Measurements from ENCODE around the gene PGGHG. TPM values are rescaled to one million over a fixed set of nuclear protein-coding genes. Genes with fewer than 3 reads are reported as not detected.

The PGGHG gene
- polyA plus RNA-seq, 1 donor: 53.8 TPM

- WGBS (ENCODE audit: insufficient coverage, low lambda C conversion rate): no CpG with 5 or more reads among the region's 18 CpGs
- no peak for DNase-seq
- Histone ChIP-seq H3K27me3 (ENCODE audit: control insufficient read depth, insufficient read depth, low read length) (no peaks in the 10 kb centered on the region), H3K27ac (ENCODE audit: low read length) (no peak overlapping the region), H3K4me3 (ENCODE audit: low read length) (no peak overlapping the region), H3K9me3 (ENCODE audit: control insufficient read depth, low read depth, low read length) (no peaks in the 10 kb centered on the region), H3K36me3 (ENCODE audit: control insufficient read depth, insufficient read depth, low read length) (peaks cover 42% of the 10 kb centered on the region), H3K4me1 (ENCODE audit: control insufficient read depth, insufficient read depth, low read length) (peaks cover 16% of the 10 kb centered on the region)
Observed at GRCh38 chr11:293271-293851, 4.4 kb downstream of the PGGHG start.

- H3K36me3 ChIP-seq (ENCODE audit: control insufficient read depth, insufficient read depth, low read length): peaks cover 42% of the 10 kb centered on the region
Observed at GRCh38 chr11:293852-294661, 5.1 kb downstream of the PGGHG start.

GRCh38 chr11:294780-295179 lies 5.9 kb downstream of the PGGHG start:
- Histone ChIP-seq H3K36me3 (ENCODE audit: control insufficient read depth, insufficient read depth, low read length) (peaks cover 42% of the 10 kb centered on the region), H3K27ac (ENCODE audit: low read length) (no peak overlapping the region), H3K4me1 (ENCODE audit: control insufficient read depth, insufficient read depth, low read length) (peaks cover 17% of the 10 kb centered on the region), H3K4me3 (ENCODE audit: low read length) (no peak overlapping the region), H3K9me3 (ENCODE audit: control insufficient read depth, low read depth, low read length) (peaks cover 4% of the 10 kb centered on the region), H3K27me3 (ENCODE audit: control insufficient read depth, insufficient read depth, low read length) (peaks cover under 1% of the 10 kb centered on the region)
- DNase-seq: no peak
- WGBS (ENCODE audit: insufficient coverage, low lambda C conversion rate): no CpG with 5 or more reads among the region's 16 CpGs

More at GRCh38 chr11:293852-294661, 5.1 kb downstream of the PGGHG start:
- no peak for DNase-seq
- H3K27ac ChIP-seq (ENCODE audit: low read length): no peak overlapping the region
- WGBS (ENCODE audit: insufficient coverage, low lambda C conversion rate): no CpG with 5 or more reads among the region's 27 CpGs
- no peak overlapping the region for H3K4me3 ChIP-seq (ENCODE audit: low read length)
- H3K27me3 ChIP-seq (ENCODE audit: control insufficient read depth, insufficient read depth, low read length): no peaks in the 10 kb centered on the region
- no peaks in the 10 kb centered on the region for H3K9me3 ChIP-seq (ENCODE audit: control insufficient read depth, low read depth, low read length)
- peaks cover 16% of the 10 kb centered on the region for H3K4me1 ChIP-seq (ENCODE audit: control insufficient read depth, insufficient read depth, low read length)

- Histone ChIP-seq H3K27me3 (ENCODE audit: control insufficient read depth, insufficient read depth, low read length) (peaks cover 9% of the 10 kb centered on the region), H3K36me3 (ENCODE audit: control insufficient read depth, insufficient read depth, low read length) (peaks cover 42% of the 10 kb centered on the region)
- no CpG with 5 or more reads among the region's 26 CpGs for WGBS (ENCODE audit: insufficient coverage, low lambda C conversion rate)
Observed at GRCh38 chr11:295351-296170, 6.6 kb downstream of the PGGHG start.

GRCh38 chr11:296171-297050 lies 7.5 kb downstream of the PGGHG start:
- Histone ChIP-seq H3K4me3 (ENCODE audit: low read length) (no peak overlapping the region), H3K4me1 (ENCODE audit: control insufficient read depth, insufficient read depth, low read length) (peaks cover 21% of the 10 kb centered on the region), H3K9me3 (ENCODE audit: control insufficient read depth, low read depth, low read length) (peaks cover 4% of the 10 kb centered on the region), H3K27me3 (ENCODE audit: control insufficient read depth, insufficient read depth, low read length) (peaks cover 9% of the 10 kb centered on the region), H3K36me3 (ENCODE audit: control insufficient read depth, insufficient read depth, low read length) (peaks cover 34% of the 10 kb centered on the region), H3K27ac (ENCODE audit: low read length) (no peak overlapping the region)
- 60% methylated on average over 1 of the region's 35 CpGs for WGBS (ENCODE audit: insufficient coverage, low lambda C conversion rate)
- no peak for DNase-seq

More at GRCh38 chr11:295351-296170, 6.6 kb downstream of the PGGHG start:
- Histone ChIP-seq H3K9me3 (ENCODE audit: control insufficient read depth, low read depth, low read length) (peaks cover 4% of the 10 kb centered on the region), H3K4me1 (ENCODE audit: control insufficient read depth, insufficient read depth, low read length) (peaks cover 17% of the 10 kb centered on the region), H3K27ac (ENCODE audit: low read length) (no peak overlapping the region), H3K4me3 (ENCODE audit: low read length) (no peak overlapping the region)
- DNase-seq: no peak

- peaks cover 4% of the 10 kb centered on the region for H3K9me3 ChIP-seq (ENCODE audit: control insufficient read depth, low read depth, low read length)
- H3K4me3 ChIP-seq (ENCODE audit: low read length): no peak overlapping the region
- no peak for DNase-seq
- peaks cover 21% of the 10 kb centered on the region for H3K4me1 ChIP-seq (ENCODE audit: control insufficient read depth, insufficient read depth, low read length)
- peaks cover 9% of the 10 kb centered on the region for H3K27me3 ChIP-seq (ENCODE audit: control insufficient read depth, insufficient read depth, low read length)
- whole genome bisulfite sequencing (ENCODE audit: insufficient coverage, low lambda C conversion rate): no CpG with 5 or more reads among the region's 13 CpGs
- H3K36me3 ChIP-seq (ENCODE audit: control insufficient read depth, insufficient read depth, low read length): peaks cover 31% of the 10 kb centered on the region
- H3K27ac ChIP-seq (ENCODE audit: low read length): no peak overlapping the region
Observed at GRCh38 chr11:297051-297585, 8.2 kb downstream of the PGGHG start.

GRCh38 chr11:297586-298405 lies 8.9 kb downstream of the PGGHG start:
- WGBS (ENCODE audit: insufficient coverage, low lambda C conversion rate): no CpG with 5 or more reads among the region's 26 CpGs
- H3K4me1 ChIP-seq (ENCODE audit: control insufficient read depth, insufficient read depth, low read length): peaks cover 21% of the 10 kb centered on the region
- H3K9me3 ChIP-seq (ENCODE audit: control insufficient read depth, low read depth, low read length): peaks cover 4% of the 10 kb centered on the region
- DNase-seq: no peak
- no peak overlapping the region for H3K27ac ChIP-seq (ENCODE audit: low read length)
- peaks cover 9% of the 10 kb centered on the region for H3K27me3 ChIP-seq (ENCODE audit: control insufficient read depth, insufficient read depth, low read length)
- no peak overlapping the region for H3K4me3 ChIP-seq (ENCODE audit: low read length)
- peaks cover 24% of the 10 kb centered on the region for H3K36me3 ChIP-seq (ENCODE audit: control insufficient read depth, insufficient read depth, low read length)

- no CpG with 5 or more reads among the region's 15 CpGs for WGBS (ENCODE audit: insufficient coverage, low lambda C conversion rate)
- Histone ChIP-seq H3K4me1 (ENCODE audit: control insufficient read depth, insufficient read depth, low read length) (peaks cover 21% of the 10 kb centered on the region), H3K9me3 (ENCODE audit: control insufficient read depth, low read depth, low read length) (peaks cover 4% of the 10 kb centered on the region), H3K4me3 (ENCODE audit: low read length) (no peak overlapping the region), H3K36me3 (ENCODE audit: control insufficient read depth, insufficient read depth, low read length) (peaks cover 21% of the 10 kb centered on the region), H3K27me3 (ENCODE audit: control insufficient read depth, insufficient read depth, low read length) (peaks cover 9% of the 10 kb centered on the region), H3K27ac (ENCODE audit: low read length) (no peak overlapping the region)
- DNase-seq: no peak
Observed at GRCh38 chr11:298406-299065, 9.6 kb downstream of the PGGHG start.
